Muscle layer of duodenum (tissue), 2 donors: ENCODE data around the gene CLPSL1.

Experiments used
- H3K27ac ChIP-seq: one replicate; pipeline ENCODE4 v1.7.0; 2013; ENCODE audit warnings: mild to moderate bottlenecking, low read length
- H3K27me3 ChIP-seq: one replicate; pipeline ENCODE4 v1.7.0; 2013; ENCODE audit warnings: low read depth, mild to moderate bottlenecking, control low read depth, low read length
- H3K36me3 ChIP-seq, 2 donors: one replicate each; pipeline ENCODE4 v1.7.0; 2013; ENCODE audit warnings: low read length in 2 of 2, control low read depth in 1 of 2, mild to moderate bottlenecking in 1 of 2; ENCODE audit not compliant: insufficient read depth in 2 of 2, control insufficient read depth in 1 of 2
- H3K4me1 ChIP-seq, 2 donors: one replicate each; pipeline ENCODE4 v1.7.0; 2013; ENCODE audit warnings: low read length in 2 of 2, mild to moderate bottlenecking in 2 of 2, control low read depth in 1 of 2, moderate library complexity in 1 of 2; ENCODE audit not compliant: insufficient read depth in 2 of 2, control insufficient read depth in 1 of 2
- H3K4me3 ChIP-seq, 2 donors: one replicate each; pipeline ENCODE4 v1.7.0; 2013; ENCODE audit warnings: low read length in 2 of 2, low read depth in 1 of 2, mild to moderate bottlenecking in 1 of 2
- H3K9me3 ChIP-seq, 2 donors: one replicate each; pipeline ENCODE4 v1.7.0; 2013; ENCODE audit warnings: low read length in 2 of 2, control low read depth in 1 of 2, mild to moderate bottlenecking in 1 of 2; ENCODE audit not compliant: control insufficient read depth in 1 of 2
- donor health status: healthy.

Gene CLPSL1

GRCh38 chr6:35765739-35766138 is 15.1 kb upstream of the CLPSL1 start:
- Histone ChIP-seq H3K9me3 (no peaks in the 10 kb centered on the region), H3K4me3 (no peak overlapping the region), H3K27me3 (peaks cover 18% of the 10 kb centered on the region), H3K27ac (no peak overlapping the region), H3K36me3 (no peaks in the 10 kb centered on the region), H3K4me1 (no peaks in the 10 kb centered on the region)

GRCh38 chr6:35769211-35769610 is 11.6 kb upstream of the CLPSL1 start:
- Histone ChIP-seq H3K4me3 (no peak overlapping the region), H3K9me3 (no peaks in the 10 kb centered on the region), H3K27me3 (peaks cover 4% of the 10 kb centered on the region), H3K27ac (no peak overlapping the region), H3K36me3 (no peaks in the 10 kb centered on the region), H3K4me1 (no peaks in the 10 kb centered on the region)

DNA sequence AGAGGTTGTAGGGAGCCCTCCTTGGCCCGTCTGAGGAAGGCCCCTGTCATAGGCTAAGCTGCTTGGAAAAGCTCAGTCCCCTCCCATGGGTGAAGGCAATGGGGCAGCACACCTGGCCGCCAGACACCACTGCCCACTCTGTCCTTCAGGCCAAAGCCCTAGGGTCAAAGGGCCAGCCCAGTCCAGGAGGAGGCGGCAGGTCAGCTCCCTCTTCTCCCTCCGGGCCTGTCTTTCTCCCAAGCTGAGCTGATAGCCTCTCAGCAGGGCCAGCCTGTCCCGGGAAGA is 9.5 kb upstream of the CLPSL1 start:
- peaks cover 0 to 1% of the 10 kb centered on the region in 2 donors for H3K4me1 ChIP-seq
- no peaks in the 10 kb centered on the region for H3K27me3 ChIP-seq
- H3K27ac ChIP-seq = no peak overlapping the region
- H3K36me3 ChIP-seq = no peaks in the 10 kb centered on the region
- no peaks in the 10 kb centered on the region for H3K9me3 ChIP-seq
- no peak overlapping the region for H3K4me3 ChIP-seq

- H3K36me3 ChIP-seq = no peaks in the 10 kb centered on the region
- no peaks in the 10 kb centered on the region for H3K27me3 ChIP-seq
- no peaks in the 10 kb centered on the region for H3K9me3 ChIP-seq
- H3K27ac ChIP-seq = no peak overlapping the region
- H3K4me1 ChIP-seq = peaks cover 0 to 4% of the 10 kb centered on the region in 2 donors
- no peak overlapping the region for H3K4me3 ChIP-seq
Observed at GRCh38 chr6:35774116-35774794, 6.6 kb upstream of the CLPSL1 start.

DNA sequence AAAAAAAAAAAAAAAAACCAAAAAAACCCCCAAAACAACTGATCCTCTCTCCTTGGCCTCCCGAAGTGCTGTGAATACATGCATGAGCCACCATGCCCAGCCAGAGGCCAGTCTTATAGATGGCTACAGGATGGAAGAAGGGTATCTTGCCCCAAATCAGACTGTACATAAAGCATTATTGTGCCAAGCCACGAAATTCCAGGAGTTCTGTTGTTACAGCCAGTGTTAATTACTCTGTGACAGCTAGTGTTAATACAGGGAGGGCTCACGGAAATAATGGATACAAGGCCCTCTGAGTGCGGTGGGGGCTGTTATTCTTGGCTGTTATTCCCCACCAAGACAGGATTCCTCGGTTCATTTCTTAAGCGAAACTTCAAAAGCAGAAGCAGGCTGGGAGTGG is 5.8 kb upstream of the CLPSL1 start:
- Histone ChIP-seq H3K27ac (no peak overlapping the region), H3K27me3 (no peaks in the 10 kb centered on the region), H3K4me3 (no peak overlapping the region)

GRCh38 chr6:35776364-35777215 is 4.2 kb upstream of the CLPSL1 start, which contains the start of gene CLPSL2:
Gene CLPSL2 (plus strand): TSS chr6:35776598. CDS start chr6:35776619, 21 bp downstream.
- Histone ChIP-seq H3K36me3 (no peaks in the 10 kb centered on the region), H3K9me3 (no peaks in the 10 kb centered on the region), H3K27me3 (peaks cover 4% of the 10 kb centered on the region), H3K4me3 (peak within 1 kb of the TSS in 1 of 2 donors; percentile 72), H3K4me1 (peaks cover 0 to 4% of the 10 kb centered on the region in 2 donors), H3K27ac (no peak within 1 kb of the TSS)

More for the DNA sequence above, 5.8 kb upstream of the CLPSL1 start:
- peaks cover 0 to 4% of the 10 kb centered on the region in 2 donors for H3K4me1 ChIP-seq
- no peaks in the 10 kb centered on the region for H3K9me3 ChIP-seq
- H3K36me3 ChIP-seq = no peaks in the 10 kb centered on the region

DNA sequence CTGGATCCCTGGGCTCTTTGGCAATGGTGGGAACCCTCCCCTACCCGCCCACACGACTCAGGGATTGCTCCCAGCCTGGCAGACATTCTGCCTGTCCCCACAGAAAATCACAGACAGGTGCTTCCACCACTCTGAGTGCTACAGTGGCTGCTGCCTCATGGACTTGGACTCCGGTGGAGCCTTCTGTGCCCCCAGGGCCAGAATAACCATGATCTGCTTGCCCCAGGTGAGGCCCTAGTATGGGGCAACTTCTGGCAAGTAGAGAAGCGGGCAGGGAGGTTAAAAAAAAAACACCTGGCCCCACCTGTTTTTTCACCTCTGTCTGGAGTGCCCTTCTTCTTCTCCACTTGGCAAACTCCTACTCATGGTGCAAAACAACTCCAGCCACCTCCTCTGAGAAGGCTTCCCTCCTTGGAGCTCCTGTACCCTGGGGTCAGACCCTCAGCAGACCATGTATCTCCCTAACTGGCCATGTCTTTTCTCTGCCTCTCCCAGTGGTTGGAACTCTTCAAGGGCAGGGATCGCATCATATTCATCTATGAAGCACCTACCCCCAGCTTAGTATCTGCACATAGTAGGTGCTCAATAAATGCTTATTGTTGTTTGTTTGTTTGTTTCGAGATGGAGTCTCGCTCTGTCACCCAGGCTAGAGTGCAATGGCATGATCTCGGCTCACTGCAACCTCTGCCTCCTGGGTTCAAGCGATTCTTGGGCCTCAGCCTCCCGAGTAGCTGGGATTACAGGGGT is 3.3 kb upstream of the CLPSL1 start:
- peaks cover 4% of the 10 kb centered on the region for H3K27me3 ChIP-seq
- H3K4me1 ChIP-seq = peaks cover 0 to 4% of the 10 kb centered on the region in 2 donors

GRCh38 chr6:35778437-35778836 is 2.4 kb upstream of the CLPSL1 start:
- Histone ChIP-seq H3K4me1 (peaks cover 0 to 4% of the 10 kb centered on the region in 2 donors), H3K27ac (no peak overlapping the region), H3K9me3 (no peaks in the 10 kb centered on the region), H3K36me3 (no peaks in the 10 kb centered on the region), H3K27me3 (peaks cover 4% of the 10 kb centered on the region), H3K4me3 (no peak overlapping the region)

More for the DNA sequence above, 3.3 kb upstream of the CLPSL1 start:
- Histone ChIP-seq H3K36me3 (no peaks in the 10 kb centered on the region), H3K27ac (no peak overlapping the region), H3K9me3 (no peaks in the 10 kb centered on the region), H3K4me3 (no peak overlapping the region)

DNA sequence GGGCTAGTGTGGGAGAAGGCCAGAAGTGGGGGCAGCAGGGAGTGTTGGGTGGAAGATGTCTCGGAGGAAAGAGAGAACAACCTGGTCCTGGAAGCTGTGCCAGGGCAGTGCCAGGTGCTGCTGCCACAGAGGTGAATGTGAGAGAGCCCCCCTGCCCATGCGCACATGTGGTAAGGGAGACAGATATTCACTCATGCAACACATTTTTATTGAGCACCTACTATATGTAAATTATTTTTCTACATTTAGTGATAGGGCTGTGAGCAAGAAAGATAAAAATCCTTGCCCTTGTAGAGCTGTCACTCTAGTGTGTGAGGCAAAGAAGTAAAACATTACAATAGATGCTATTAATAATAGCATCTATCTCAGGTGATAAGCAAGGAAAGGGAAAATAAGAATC is 471 bp downstream of the CLPSL1 start:
- Histone ChIP-seq H3K27me3 (peaks cover 4% of the 10 kb centered on the region), H3K4me3 (no peak overlapping the region), H3K9me3 (no peaks in the 10 kb centered on the region), H3K36me3 (no peaks in the 10 kb centered on the region), H3K4me1 (peaks cover 0 to 3% of the 10 kb centered on the region in 2 donors), H3K27ac (no peak overlapping the region)

GRCh38 chr6:35782424-35782823 is 1.6 kb downstream of the CLPSL1 start:
- Histone ChIP-seq H3K4me3 (no peak overlapping the region), H3K27me3 (peaks cover 14% of the 10 kb centered on the region), H3K36me3 (no peaks in the 10 kb centered on the region)

DNA sequence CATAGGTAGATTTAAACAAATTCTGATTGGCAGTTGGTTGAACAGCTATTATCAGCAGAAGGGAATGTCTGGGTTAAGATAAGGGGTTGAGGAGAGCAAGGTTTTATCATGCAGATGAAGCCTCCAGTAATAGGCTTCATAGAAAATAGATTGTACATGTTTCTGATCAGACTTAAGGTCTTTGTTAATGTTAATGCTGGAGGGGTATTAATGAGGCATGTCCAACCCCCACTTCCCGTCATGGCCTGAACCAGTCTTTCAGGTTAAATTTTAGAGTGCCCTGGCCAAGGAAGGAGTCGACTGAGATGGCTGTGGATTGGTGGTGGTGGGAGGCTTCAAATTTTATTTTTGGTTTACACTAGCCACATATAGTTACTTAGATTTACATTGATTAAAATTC is 3.4 kb downstream of the CLPSL1 start:
- H3K27ac ChIP-seq = no peak overlapping the region
- no peak overlapping the region for H3K4me3 ChIP-seq
- no peaks in the 10 kb centered on the region for H3K4me1 ChIP-seq
- no peaks in the 10 kb centered on the region for H3K9me3 ChIP-seq
- peaks cover 26% of the 10 kb centered on the region for H3K27me3 ChIP-seq
- H3K36me3 ChIP-seq = no peaks in the 10 kb centered on the region

More at GRCh38 chr6:35782424-35782823, 1.6 kb downstream of the CLPSL1 start:
- Histone ChIP-seq H3K9me3 (no peaks in the 10 kb centered on the region), H3K4me1 (no peaks in the 10 kb centered on the region), H3K27ac (no peak overlapping the region)
